HG03439 (cell line): Measurements from ENCODE around the gene ELOVL3.

ENCODE experiments used
- ATAC-seq: cut with Tn5 transposase; IDR thresholded peaks from one replicate; pipeline ENCODE4 v1.9.1; 2021; ENCODE audit warnings: mild to moderate bottlenecking, moderate library complexity; ENCODE audit not compliant: unreplicated experiment

ELOVL3 gene

GRCh38 chr10:102222797-102223196 lies 3.3 kb upstream of the ELOVL3 start:
- no peak for ATAC-seq

DNA sequence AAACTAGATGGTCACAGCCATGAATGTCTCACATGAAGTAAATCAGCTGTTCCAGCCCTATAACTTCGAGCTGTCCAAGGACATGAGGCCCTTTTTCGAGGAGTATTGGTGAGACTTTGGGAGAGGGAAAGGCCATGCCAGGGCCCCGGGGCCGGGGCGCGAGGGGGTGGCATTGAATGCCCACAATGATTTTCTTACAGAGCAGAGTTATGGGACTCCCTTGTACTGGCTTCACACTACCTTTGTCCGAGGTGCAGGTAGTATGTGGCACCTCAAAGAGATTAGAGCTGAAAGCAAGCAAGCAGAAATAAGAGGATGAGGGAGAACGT lies 407 bp downstream of the ELOVL3 start:
- ATAC-seq: no peak

- ATAC-seq: no peak
These were observed 951 bp downstream of the ELOVL3 start for GRCh38 chr10:102227050-102227449.

DNA sequence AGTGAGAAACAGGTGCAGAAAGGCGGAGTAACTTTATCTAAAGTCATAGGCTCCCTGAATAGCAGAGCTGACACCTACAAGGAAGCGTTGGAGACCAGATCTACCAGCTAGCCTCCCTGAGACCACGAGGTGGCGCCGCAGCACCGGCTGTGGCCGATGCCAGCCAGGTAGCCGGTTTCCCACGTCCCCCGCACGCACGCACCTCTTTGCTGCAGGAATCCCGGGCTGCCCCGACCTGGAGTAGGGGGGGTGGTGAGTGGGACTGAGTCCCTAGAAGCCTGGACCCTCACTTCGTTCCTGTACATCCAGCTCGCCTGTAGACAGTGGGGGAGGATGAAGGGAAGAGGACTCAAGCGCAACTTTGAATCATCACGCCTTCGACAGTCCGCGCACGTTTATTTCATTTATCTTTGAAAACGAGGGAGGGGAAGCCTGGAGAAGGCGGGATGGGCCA lies 3.7 kb downstream of the ELOVL3 start:
- ATAC-seq: no peak

DNA sequence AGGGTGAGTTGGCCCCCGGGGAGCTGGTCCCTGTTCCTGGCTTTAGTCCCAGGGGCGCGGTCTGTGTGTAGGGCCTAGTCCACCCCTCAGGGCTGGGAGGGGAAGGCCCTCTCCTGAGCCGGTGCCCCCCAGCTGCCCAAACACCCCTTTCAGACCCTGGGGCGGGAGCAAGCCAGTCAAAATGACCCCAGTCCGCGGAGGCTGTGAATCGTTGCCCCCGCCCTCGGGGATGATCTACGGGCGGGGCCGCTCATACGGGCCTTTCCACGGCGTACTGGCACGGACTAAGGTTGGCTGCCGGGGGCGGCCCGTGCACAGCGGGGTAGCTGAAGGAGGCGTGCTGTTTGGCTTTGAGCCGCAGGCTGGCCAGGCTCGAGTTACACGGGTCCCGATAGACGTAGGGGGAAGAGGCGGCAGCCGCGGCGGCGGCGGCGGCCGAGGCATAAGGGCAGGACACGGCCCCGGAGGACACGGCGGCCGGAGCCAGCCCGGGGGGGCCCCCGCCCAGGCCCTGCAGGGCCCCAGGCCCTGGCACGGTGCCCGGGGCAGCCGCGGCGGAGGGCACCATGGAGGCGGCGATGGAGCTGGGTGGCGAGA lies 4.3 kb downstream of the ELOVL3 start:
- ATAC-seq: no peak

- no peak for ATAC-seq
These were observed 4.8 kb downstream of the ELOVL3 start for GRCh38 chr10:102230861-102231356.

- ATAC-seq: no peak
These were observed 5.5 kb downstream of the ELOVL3 start for GRCh38 chr10:102231357-102232318.

DNA sequence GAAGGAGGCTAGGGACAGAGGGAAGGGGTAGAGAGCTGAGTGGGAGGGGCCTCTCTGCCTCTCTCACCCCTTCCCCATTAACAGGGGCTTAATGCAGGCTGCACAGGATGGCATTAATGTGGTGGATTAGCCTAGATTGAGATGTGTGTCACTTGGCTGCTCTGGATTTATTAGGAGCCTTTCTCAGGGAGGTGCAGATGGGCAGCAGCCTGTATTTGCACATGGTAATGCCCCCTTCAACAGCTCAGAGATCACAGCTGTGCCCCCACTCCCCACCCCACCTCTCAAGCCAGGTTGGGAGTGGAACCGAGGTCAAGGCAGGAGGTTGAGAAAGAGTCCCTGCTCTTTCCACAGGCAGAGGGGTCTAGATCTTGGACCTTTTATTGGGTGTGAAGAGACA lies 7.9 kb downstream of the ELOVL3 start:
- ATAC-seq: no peak

DNA sequence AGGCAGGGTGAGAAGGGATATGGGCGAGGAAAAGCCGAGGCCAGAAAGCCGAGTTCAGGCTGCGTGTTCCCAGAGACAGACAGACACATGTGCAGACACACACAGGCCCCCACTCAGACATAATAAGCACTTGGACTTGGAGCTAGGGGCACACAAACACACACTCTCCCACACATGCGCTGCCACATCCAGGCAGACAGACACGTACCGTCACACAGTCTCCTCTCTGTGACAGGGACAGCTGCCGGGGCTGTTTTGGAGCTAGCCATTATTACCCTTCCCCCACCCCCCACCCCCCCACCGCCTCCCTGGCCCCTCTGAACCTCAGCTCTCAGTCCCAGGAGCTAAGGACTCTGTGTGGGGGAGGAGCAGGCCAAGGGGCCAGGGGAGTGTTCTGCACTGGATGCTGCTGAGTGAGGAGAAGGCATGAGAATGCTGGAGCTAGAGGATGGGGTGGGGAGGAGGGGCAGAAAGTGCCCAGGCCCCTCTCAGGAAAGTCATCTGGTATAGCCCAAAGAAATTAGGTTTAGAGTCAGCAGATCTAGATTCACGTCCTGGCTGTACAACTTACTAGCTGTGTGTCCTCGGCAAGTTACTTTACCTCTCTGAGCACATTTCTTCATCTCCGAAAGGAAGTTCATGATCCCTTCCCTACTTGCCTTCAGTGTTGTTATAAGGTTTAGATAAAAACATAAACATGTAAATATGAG lies 8.9 kb downstream of the ELOVL3 start:
- no peak for ATAC-seq

DNA sequence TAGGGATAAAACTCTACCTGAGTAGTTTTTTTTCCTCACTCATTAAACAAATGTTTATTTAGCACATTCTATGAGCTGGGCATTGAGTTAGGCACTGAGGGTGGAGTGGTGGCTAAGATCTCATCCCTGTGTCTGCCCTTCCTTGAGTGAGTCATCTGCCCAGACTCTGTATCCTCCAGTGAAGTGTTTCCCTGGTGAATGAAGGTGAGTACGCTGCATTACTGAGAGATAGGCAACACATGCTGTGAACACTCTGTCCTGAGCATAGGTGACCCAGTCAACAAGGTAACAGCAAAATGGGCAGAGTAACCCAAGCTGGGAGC lies 9.5 kb downstream of the ELOVL3 start:
- ATAC-seq: no peak

DNA sequence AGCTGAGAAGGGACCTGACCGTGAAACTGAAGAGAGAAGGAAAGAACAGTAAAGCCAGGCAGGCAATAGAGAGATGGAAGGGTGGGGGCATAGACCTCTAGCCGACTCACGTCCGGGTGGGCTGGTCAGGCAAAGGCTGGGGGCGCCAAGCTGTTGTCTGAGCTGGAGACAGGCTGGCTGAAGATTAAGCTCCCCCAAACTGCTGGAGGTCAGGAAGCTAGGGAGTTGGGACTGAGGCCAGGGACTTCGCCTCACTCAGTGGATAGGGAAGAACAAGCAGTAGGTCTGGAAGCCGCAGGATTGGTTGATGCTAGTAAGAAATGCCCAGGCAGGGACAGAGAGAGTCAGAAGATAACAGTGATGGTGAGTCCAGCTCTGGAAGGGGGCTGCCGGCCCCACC lies 9.9 kb downstream of the ELOVL3 start:
- no peak for ATAC-seq

- no peak for ATAC-seq
These were observed 11.7 kb downstream of the ELOVL3 start for GRCh38 chr10:102237711-102238252.

- ATAC-seq: no peak
These were observed 14.4 kb downstream of the ELOVL3 start for GRCh38 chr10:102240467-102241031.

DNA sequence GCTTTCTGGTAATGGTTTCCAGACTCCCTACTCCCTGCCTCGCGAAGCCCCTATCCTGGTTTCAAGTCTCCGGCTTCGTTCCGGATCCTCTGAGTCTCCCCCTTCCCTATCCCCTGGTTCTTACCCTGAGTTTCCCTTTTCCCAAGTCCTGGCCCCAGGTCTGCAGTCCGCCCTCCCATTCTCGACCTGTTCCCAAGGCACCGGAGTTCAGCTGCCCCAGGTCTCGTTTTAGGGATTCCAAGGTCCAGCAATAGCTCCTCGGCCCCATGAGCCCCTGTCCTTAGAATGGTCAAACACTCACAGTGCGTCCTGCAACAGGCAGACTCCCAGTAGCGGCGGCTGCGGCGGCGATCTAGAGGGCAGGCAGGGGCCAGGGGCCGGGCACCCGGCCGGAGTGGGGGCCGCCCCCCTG lies 14.9 kb downstream of the ELOVL3 start:
- ATAC-seq: no peak

GRCh38 chr10:102241444-102242117 lies 15.5 kb downstream of the ELOVL3 start, which contains the start of gene PITX3:
TSS of gene PITX3 (minus strand) at chr10:102241512. CDS start at chr10:102232080, 9,432 bp downstream.
- peak; percentile 35 for ATAC-seq

DNA sequence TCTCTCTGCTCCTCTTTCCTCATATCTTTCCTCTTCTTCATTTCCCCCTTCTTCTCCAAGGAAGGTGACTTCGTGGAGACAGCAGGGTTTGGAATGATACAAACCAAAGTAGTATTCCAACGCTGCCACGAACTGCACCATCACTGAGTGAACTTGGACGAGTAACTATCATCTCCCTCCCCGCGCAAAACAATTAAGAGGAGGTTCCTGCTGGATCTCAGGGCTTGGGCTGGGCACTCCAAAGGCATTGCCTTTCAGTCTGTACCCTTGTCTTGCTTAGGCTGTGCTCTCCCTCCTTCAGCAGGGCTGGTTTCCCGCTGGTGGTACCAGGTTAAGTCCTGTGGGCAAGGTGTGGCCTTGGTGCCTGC lies 16.0 kb downstream of the ELOVL3 start:
- ATAC-seq: no peak

- no peak for ATAC-seq
These were observed 17.2 kb downstream of the ELOVL3 start for GRCh38 chr10:102243309-102243708.

- peak; percentile 87 for ATAC-seq
These were observed 19.2 kb downstream of the ELOVL3 start, which contains the start of gene GBF1 for GRCh38 chr10:102245082-102245931. TSS of gene GBF1 (plus strand) at chr10:102245532. CDS start at chr10:102258939, 13,407 bp downstream.

DNA sequence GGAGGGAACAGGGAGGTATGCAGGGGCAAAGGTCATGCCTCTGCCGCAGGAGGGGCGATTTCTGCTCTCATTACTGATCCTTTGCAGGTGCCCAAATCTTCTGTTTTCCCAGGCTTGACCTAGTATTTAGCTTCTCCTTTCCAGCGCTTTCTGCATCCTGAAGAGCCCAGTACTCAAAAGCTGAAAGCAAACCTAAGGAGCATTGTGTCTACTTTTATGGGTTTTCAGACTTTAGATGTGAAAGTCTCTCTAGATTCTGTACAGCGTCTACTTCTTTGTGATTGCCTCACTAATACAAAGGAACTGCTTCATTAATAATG lies 19.8 kb downstream of the ELOVL3 start:
- ATAC-seq: peak; percentile 4

GRCh38 chr10:102246261-102246660 lies 20.2 kb downstream of the ELOVL3 start:
- ATAC-seq: no peak
